HG02610 (cell line): ENCODE data around the gene NRP1.
A peak's percentile ranks its signal among the peaks of the same experiment; 100 is the strongest.

Experiments
- ATAC-seq: cut with Tn5 transposase; IDR thresholded peaks from one replicate; pipeline ENCODE4 v1.9.1; 2021; ENCODE audit warnings: mild to moderate bottlenecking, moderate library complexity; ENCODE audit not compliant: unreplicated experiment

NRP1 gene

GRCh38 chr10:33133557-33133956 lies 200.9 kb downstream of the NRP1 start:
- no peak for ATAC-seq

- peak; percentile 39 for ATAC-seq
Observed at GRCh38 chr10:33132626-33133025, 201.8 kb downstream of the NRP1 start.

GRCh38 chr10:33129996-33130386 lies 204.5 kb downstream of the NRP1 start:
- ATAC-seq: no peak

GRCh38 chr10:33129141-33129995 lies 205.1 kb downstream of the NRP1 start:
- ATAC-seq: no peak

DNA sequence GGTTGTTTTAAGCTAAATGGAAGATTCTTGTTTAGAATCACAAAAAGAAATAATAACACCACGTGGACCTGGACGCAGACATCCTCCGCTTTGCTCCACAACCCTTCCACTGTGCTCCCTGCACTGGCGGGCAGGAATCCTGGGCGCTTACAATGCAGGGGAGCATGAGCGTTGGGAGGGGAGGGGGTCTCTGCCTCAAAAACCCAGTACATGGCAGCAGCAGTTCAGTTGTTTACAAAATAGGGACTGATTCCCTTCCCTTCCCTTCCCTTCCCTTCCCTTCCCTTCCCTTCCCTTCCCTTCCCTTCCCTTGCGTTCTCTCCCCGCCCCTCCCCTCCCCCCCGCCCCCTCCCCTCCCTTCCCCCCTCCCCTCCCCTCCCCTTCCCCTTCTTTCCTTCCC lies 206.8 kb downstream of the NRP1 start:
- no peak for ATAC-seq
